Endodermal cell (in vitro differentiated cells): ENCODE results near the gene DCP2. TPM values are rescaled to one million over a fixed set of nuclear protein-coding genes. Genes with fewer than 3 reads are reported as not detected.

Experiments
- DNase-seq: peaks from one replicate; pipeline ENCODE4 v3.0.0-alpha.2; 2017
- H3K27ac ChIP-seq: 2 replicates; pipeline ENCODE4 v1.5.1; 2013; ENCODE audit warnings: mild to moderate bottlenecking, low read depth, low read length, moderate library complexity
- H3K27me3 ChIP-seq: 2 replicates; pipeline ENCODE4 v1.6.1; 2013; ENCODE audit warnings: mild to moderate bottlenecking, low read length, moderate library complexity; ENCODE audit not compliant: insufficient read depth, control insufficient read depth, poor library complexity, severe bottlenecking
- H3K36me3 ChIP-seq: 2 replicates; pipeline ENCODE4 v1.7.0; 2013; ENCODE audit warnings: mild to moderate bottlenecking, low read length, moderate library complexity; ENCODE audit not compliant: control insufficient read depth, insufficient read depth
- H3K4me1 ChIP-seq: one replicate; pipeline ENCODE4 v1.7.0; 2013; ENCODE audit warnings: low read length; ENCODE audit not compliant: control insufficient read depth, insufficient read depth
- H3K4me3 ChIP-seq: 2 replicates; pipeline ENCODE4 v1.5.1; 2013; ENCODE audit warnings: mild to moderate bottlenecking, low read length, moderate library complexity
- H3K9ac ChIP-seq: 2 replicates; pipeline ENCODE4 v1.6.1; 2013; ENCODE audit warnings: mild to moderate bottlenecking, low read length, moderate library complexity; ENCODE audit not compliant: poor library complexity, severe bottlenecking; ENCODE audit errors: extremely low read depth
- H3K9me3 ChIP-seq: 2 replicates; pipeline ENCODE4 v1.6.1; 2013; ENCODE audit warnings: mild to moderate bottlenecking, low read length, moderate library complexity; ENCODE audit not compliant: control insufficient read depth
- H3K27ac Mint-ChIP-seq: 2 replicates; pipeline ENCODE4 v1.8.0; 2020; ENCODE audit warnings: mixed read lengths
- H3K27me3 Mint-ChIP-seq: 2 replicates; pipeline ENCODE4 v1.8.0; 2021; ENCODE audit warnings: mild to moderate bottlenecking, mixed read lengths; ENCODE audit not compliant: insufficient read depth
- H3K36me3 Mint-ChIP-seq: 2 replicates; pipeline ENCODE4 v1.8.0; 2020; ENCODE audit warnings: low read depth, mixed read lengths
- H3K4me1 Mint-ChIP-seq: 2 replicates; pipeline ENCODE4 v1.8.0; 2020; ENCODE audit warnings: mixed read lengths
- H3K4me3 Mint-ChIP-seq: 2 replicates; pipeline ENCODE4 v1.8.0; 2020; ENCODE audit warnings: mild to moderate bottlenecking, moderate library complexity, mixed read lengths
- H3K9me3 Mint-ChIP-seq: 2 replicates; pipeline ENCODE4 v1.8.0; 2020; ENCODE audit warnings: mild to moderate bottlenecking, mixed read lengths
- WGBS, 2 experiments: methylation state at CpG; one replicate each; pipeline versions ENCODE4 v1.1.5 to v1.1.7; 2013; ENCODE audit warnings: missing lambda C conversion rate in 2 of 2, mixed read lengths in 1 of 2; ENCODE audit not compliant: insufficient coverage in 1 of 2, insufficient read length in 1 of 2; 5-methylcytosine and 5-hydroxymethylcytosine counted together
- total RNA-seq, 2 donors: library from RNA; stranded (reverse); fragmentation: NEBNext Ultra II Directional in 1 of 2; extraction: Animal tissue kit (Norgen Biotek cat#: 25700) in 1 of 2; gene quantifications; 2 replicates in 1 of 2; 3 replicates in 1 of 2; pipeline ENCODE4 v1.2.1, GENCODE V29; 2021
- TF ChIP-seq, protein P1 (sequence below): fragments of 200-600 bp; sonication (generic); conservative IDR thresholded peaks from 2 replicates; pipeline ENCODE4 v1.5.0; 2021; ENCODE audit warnings: antibody characterized with exemption, mild to moderate bottlenecking

The DCP2 gene
- total RNA-seq, 2 donors from 2014 or later = 152 to 154 TPM

DNA sequence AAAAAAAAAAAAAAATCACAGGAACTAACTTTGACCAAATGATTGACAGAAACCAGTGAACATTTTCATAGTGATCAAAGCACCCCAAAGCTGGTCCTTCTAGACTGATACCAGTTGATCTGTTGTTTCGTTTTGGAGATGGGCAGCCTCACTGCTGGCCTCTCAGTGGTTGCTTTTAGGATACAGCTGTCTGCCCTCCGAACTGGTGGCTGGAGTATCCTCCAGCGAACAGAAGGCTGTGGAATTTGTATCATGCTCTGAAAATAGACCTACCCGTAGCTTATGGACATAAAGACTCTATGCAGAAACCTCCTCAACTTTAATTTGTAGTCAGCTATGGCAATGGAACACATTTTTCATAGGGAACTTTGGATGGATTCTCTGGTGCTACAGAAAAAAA lies 49.0 kb downstream of the DCP2 start:
- H3K9me3 Mint-ChIP-seq = no peaks in the 10 kb centered on the region
- Histone ChIP-seq H3K9ac (no peak overlapping the region), H3K27me3 (no peaks in the 10 kb centered on the region), H3K4me1 (no peaks in the 10 kb centered on the region), H3K4me3 (no peak overlapping the region), H3K36me3 (peaks cover 95% of the 10 kb centered on the region), H3K9me3 (no peaks in the 10 kb centered on the region), H3K27ac (no peak overlapping the region)
- H3K27me3 Mint-ChIP-seq = no peaks in the 10 kb centered on the region
- TF ChIP-seq, protein P1, sequence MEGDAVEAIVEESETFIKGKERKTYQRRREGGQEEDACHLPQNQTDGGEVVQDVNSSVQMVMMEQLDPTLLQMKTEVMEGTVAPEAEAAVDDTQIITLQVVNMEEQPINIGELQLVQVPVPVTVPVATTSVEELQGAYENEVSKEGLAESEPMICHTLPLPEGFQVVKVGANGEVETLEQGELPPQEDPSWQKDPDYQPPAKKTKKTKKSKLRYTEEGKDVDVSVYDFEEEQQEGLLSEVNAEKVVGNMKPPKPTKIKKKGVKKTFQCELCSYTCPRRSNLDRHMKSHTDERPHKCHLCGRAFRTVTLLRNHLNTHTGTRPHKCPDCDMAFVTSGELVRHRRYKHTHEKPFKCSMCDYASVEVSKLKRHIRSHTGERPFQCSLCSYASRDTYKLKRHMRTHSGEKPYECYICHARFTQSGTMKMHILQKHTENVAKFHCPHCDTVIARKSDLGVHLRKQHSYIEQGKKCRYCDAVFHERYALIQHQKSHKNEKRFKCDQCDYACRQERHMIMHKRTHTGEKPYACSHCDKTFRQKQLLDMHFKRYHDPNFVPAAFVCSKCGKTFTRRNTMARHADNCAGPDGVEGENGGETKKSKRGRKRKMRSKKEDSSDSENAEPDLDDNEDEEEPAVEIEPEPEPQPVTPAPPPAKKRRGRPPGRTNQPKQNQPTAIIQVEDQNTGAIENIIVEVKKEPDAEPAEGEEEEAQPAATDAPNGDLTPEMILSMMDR = no peak
- H3K4me1 Mint-ChIP-seq = no peaks in the 10 kb centered on the region
- H3K36me3 Mint-ChIP-seq = peaks cover 81% of the 10 kb centered on the region
- DNase-seq = no peak
- no peak overlapping the region for H3K4me3 Mint-ChIP-seq
- 96 to 98% methylated on average over 4 of the region's 4 CpGs for WGBS, 2 experiments
- H3K27ac Mint-ChIP-seq = peak overlapping the region; percentile 56

DNA sequence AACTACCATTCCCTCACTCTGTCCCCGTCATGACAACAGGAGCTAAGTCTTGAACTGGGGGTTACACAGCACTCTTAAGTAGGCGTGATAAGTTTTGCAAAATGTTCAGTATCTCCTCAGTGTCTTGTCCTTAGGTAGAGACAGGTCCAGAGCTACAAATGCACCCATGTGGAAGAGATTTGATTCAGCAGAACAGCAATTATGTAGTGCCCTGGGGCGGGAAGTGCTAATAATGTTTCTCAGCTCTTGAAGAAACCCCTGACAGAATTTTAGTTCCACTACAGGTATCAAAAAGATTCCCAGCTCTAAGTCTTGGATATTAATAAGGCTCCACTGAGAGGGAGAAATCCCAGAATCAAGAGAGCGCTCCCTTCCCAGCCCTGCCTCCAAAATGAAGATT lies 49.6 kb downstream of the DCP2 start:
- no peak for DNase-seq
- Mint-ChIP-seq H3K36me3 (peaks cover 86% of the 10 kb centered on the region), H3K27me3 (no peaks in the 10 kb centered on the region), H3K9me3 (no peaks in the 10 kb centered on the region), H3K4me3 (no peak overlapping the region), H3K4me1 (peaks cover 2% of the 10 kb centered on the region), H3K27ac (no peak overlapping the region)
- no peaks in the 10 kb centered on the region for H3K27me3 ChIP-seq
- no peak overlapping the region for H3K9ac ChIP-seq
- no peaks in the 10 kb centered on the region for H3K4me1 ChIP-seq
- no peak overlapping the region for H3K4me3 ChIP-seq
- H3K36me3 ChIP-seq = peaks cover 97% of the 10 kb centered on the region
- TF ChIP-seq, protein P1 = no peak
- H3K9me3 ChIP-seq = no peaks in the 10 kb centered on the region
- 96 to 100% methylated on average over 1 to 4 of the region's 4 CpGs for WGBS, 2 experiments
- no peak overlapping the region for H3K27ac ChIP-seq

DNA sequence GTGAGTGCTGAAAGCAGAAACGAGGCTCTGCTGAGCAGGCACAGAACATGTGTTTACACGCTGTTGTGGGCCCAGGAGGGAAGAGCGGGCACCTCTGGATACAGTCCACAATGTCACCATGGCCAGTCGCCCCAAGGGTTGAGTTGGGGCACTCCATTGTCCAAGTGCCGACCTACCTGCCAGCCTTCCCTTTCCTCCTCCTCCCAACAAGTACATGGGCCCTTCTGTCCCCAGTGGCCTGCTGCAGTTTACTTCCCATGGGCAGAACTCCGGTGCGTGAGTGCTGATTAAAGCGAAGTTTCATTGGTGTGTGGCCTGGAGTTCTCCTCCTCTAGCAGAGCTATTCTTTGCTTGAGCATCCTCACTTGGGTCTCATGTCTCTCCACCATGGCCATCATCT lies 50.4 kb downstream of the DCP2 start:
- Histone ChIP-seq H3K27me3 (no peaks in the 10 kb centered on the region), H3K36me3 (peaks cover 96% of the 10 kb centered on the region), H3K4me3 (no peak overlapping the region), H3K9ac (no peak overlapping the region), H3K9me3 (no peaks in the 10 kb centered on the region), H3K27ac (no peak overlapping the region), H3K4me1 (peaks cover 2% of the 10 kb centered on the region)
- Mint-ChIP-seq H3K9me3 (no peaks in the 10 kb centered on the region), H3K4me3 (no peak overlapping the region), H3K27me3 (no peaks in the 10 kb centered on the region), H3K27ac (peak overlapping the region; percentile 62), H3K36me3 (peaks cover 87% of the 10 kb centered on the region), H3K4me1 (peaks cover 5% of the 10 kb centered on the region)
- 91 to 95% methylated on average over 6 to 8 of the region's 8 CpGs for WGBS, 2 experiments
- DNase-seq = no peak
- TF ChIP-seq, protein P1 = no peak
